WTC11 (cell line): Measurements from ENCODE around the gene WWOX. TPM values are rescaled to one million over a fixed set of nuclear protein-coding genes. Genes with fewer than 3 reads are reported as not detected.

Source experiments
- ATAC-seq: fragments of 200-7000 bp; cut with Tn5 transposase; 2 replicates; pipeline ENCODE4 v1.10.0; 2021; ENCODE audit warnings: mild to moderate bottlenecking, moderate library complexity
- CTCF ChIA-PET: fragments of 300-600 bp; sonication (Branson Sonifier 250); formaldehyde crosslinking; loops from one replicate; lab custom pipeline; 2021; ENCODE audit warnings: antibody characterized with exemption; lab: Charles Lee
- POLR2A ChIA-PET: fragments of 350-600 bp; sonication (Branson Sonifier 250); formaldehyde crosslinking; loops from one replicate; lab custom pipeline; 2021; ENCODE audit warnings: antibody characterized with exemption; lab: Charles Lee
- DNase-seq: peaks from one replicate; pipeline ENCODE4 v3.0.0; 2021; ENCODE audit warnings: low spot score
- H3K27ac Mint-ChIP-seq: 2 replicates; pipeline ENCODE4 v1.8.0; 2021; ENCODE audit warnings: mixed read lengths
- H3K27me3 Mint-ChIP-seq: 2 replicates; pipeline ENCODE4 v1.8.0; 2021; ENCODE audit warnings: low read depth, mild to moderate bottlenecking, moderate library complexity, mixed read lengths
- H3K36me3 Mint-ChIP-seq: 2 replicates; pipeline ENCODE4 v1.8.0; 2021; ENCODE audit warnings: mixed read lengths
- H3K4me1 Mint-ChIP-seq: 2 replicates; pipeline ENCODE4 v1.8.0; 2022; ENCODE audit warnings: mixed read lengths
- H3K4me3 Mint-ChIP-seq: 2 replicates; pipeline ENCODE4 v1.8.0; 2021; ENCODE audit warnings: mild to moderate bottlenecking, moderate library complexity, mixed read lengths
- H3K9me3 Mint-ChIP-seq: 2 replicates; pipeline ENCODE4 v1.8.0; 2021; ENCODE audit warnings: mixed read lengths
- ATF1 ChIP-seq: sonication (generic); formaldehyde crosslinking; IDR thresholded peaks from 2 replicates; pipeline ENCODE4 v1.8.1; 2023; ENCODE audit warnings: mild to moderate bottlenecking, moderate library complexity, missing genetic modification reagents
- CREB1 ChIP-seq: sonication (generic); formaldehyde crosslinking; IDR thresholded peaks from 2 replicates; pipeline ENCODE4 v1.8.0; 2023; ENCODE audit warnings: mild to moderate bottlenecking, missing genetic modification reagents
- E2F4 ChIP-seq: sonication (generic); formaldehyde crosslinking; IDR thresholded peaks from 2 replicates; pipeline ENCODE4 v1.8.1; 2022; ENCODE audit warnings: low read depth, mild to moderate bottlenecking, moderate library complexity, missing genetic modification reagents, borderline replicate concordance
- EMX1 ChIP-seq: fragments of 250-450 bp; sonication (Bioruptor Pico); IDR thresholded peaks from 2 replicates; pipeline ENCODE4 v1.8.0; 2021; ENCODE audit warnings: mild to moderate bottlenecking
- ETV6 ChIP-seq: sonication (generic); formaldehyde crosslinking; IDR thresholded peaks from 2 replicates; pipeline ENCODE4 v1.8.1; 2022; ENCODE audit warnings: mild to moderate bottlenecking, missing genetic modification reagents
- FOXJ3 ChIP-seq: sonication (generic); formaldehyde crosslinking; IDR thresholded peaks from 2 replicates; pipeline ENCODE4 v1.9.0; 2021; ENCODE audit warnings: missing genetic modification reagents, mild to moderate bottlenecking, borderline replicate concordance
- FOXK1 ChIP-seq: sonication (generic); formaldehyde crosslinking; IDR thresholded peaks from 2 replicates; pipeline ENCODE4 v1.8.0; 2022; ENCODE audit warnings: mild to moderate bottlenecking, moderate library complexity, missing genetic modification reagents
- HMGXB4 ChIP-seq: sonication (generic); formaldehyde crosslinking; IDR thresholded peaks from 2 replicates; pipeline ENCODE4 v1.8.1; 2023; ENCODE audit warnings: mild to moderate bottlenecking, moderate library complexity, missing genetic modification reagents
- JUN ChIP-seq: sonication (generic); formaldehyde crosslinking; IDR thresholded peaks from 2 replicates; pipeline ENCODE4 v1.8.0; 2023; ENCODE audit warnings: mild to moderate bottlenecking, missing genetic modification reagents
- MXD4 ChIP-seq: fragments of 250-450 bp; sonication (Bioruptor Pico); IDR thresholded peaks from 2 replicates; pipeline ENCODE4 v1.8.0; 2021; ENCODE audit warnings: mild to moderate bottlenecking, moderate library complexity, borderline replicate concordance
- MYBL2 ChIP-seq: sonication (generic); formaldehyde crosslinking; IDR thresholded peaks from 2 replicates; pipeline ENCODE4 v1.8.1; 2023; ENCODE audit warnings: mild to moderate bottlenecking, moderate library complexity, missing genetic modification reagents
- NFATC4 ChIP-seq: fragments of 250-450 bp; sonication (Bioruptor Pico); IDR thresholded peaks from 2 replicates; pipeline ENCODE4 v1.9.0; 2021; ENCODE audit warnings: mild to moderate bottlenecking
- NR3C1 ChIP-seq: sonication (generic); formaldehyde crosslinking; conservative IDR thresholded peaks from 2 replicates; pipeline ENCODE4 v1.8.1; 2023; ENCODE audit warnings: low read depth, mild to moderate bottlenecking, missing genetic modification reagents
- PREB ChIP-seq: sonication (generic); formaldehyde crosslinking; IDR thresholded peaks from 2 replicates; pipeline ENCODE4 v1.8.1; 2022; ENCODE audit warnings: mild to moderate bottlenecking, missing genetic modification reagents, moderate library complexity, borderline replicate concordance
- RORB ChIP-seq: fragments of 250-450 bp; sonication (Bioruptor Pico); IDR thresholded peaks from 2 replicates; pipeline ENCODE4 v1.9.0; 2021; ENCODE audit warnings: mild to moderate bottlenecking
- SOX15 ChIP-seq: fragments of 250-450 bp; sonication (Bioruptor Pico); IDR thresholded peaks from 2 replicates; pipeline ENCODE4 v1.9.0; 2021; ENCODE audit warnings: mild to moderate bottlenecking
- TP53 ChIP-seq: sonication (generic); formaldehyde crosslinking; IDR thresholded peaks from 2 replicates; pipeline ENCODE4 v1.8.1; 2023; ENCODE audit warnings: mild to moderate bottlenecking, missing genetic modification reagents
- ZNF138 ChIP-seq: sonication (generic); formaldehyde crosslinking; conservative IDR thresholded peaks from 2 replicates; pipeline ENCODE4 v1.8.1; 2022; ENCODE audit warnings: mild to moderate bottlenecking, moderate library complexity, missing genetic modification reagents
- ZNF416 ChIP-seq: fragments of 250-450 bp; sonication (Bioruptor Pico); IDR thresholded peaks from 2 replicates; pipeline ENCODE4 v1.9.0; 2021; ENCODE audit warnings: mild to moderate bottlenecking, inconsistent platforms
- ZNF423 ChIP-seq: fragments of 250-450 bp; sonication (Bioruptor Pico); IDR thresholded peaks from 2 replicates; pipeline ENCODE4 v2.1.2; 2022; ENCODE audit warnings: mild to moderate bottlenecking, moderate library complexity
- ZNF512 ChIP-seq: sonication (generic); formaldehyde crosslinking; IDR thresholded peaks from 2 replicates; pipeline ENCODE4 v1.8.1; 2022; ENCODE audit warnings: missing genetic modification reagents, borderline replicate concordance
- ZNF532 ChIP-seq: fragments of 250-450 bp; sonication (Bioruptor Pico); IDR thresholded peaks from 2 replicates; pipeline ENCODE4 v1.9.0; 2021; ENCODE audit warnings: mild to moderate bottlenecking, borderline replicate concordance
- total RNA-seq: library from RNA; stranded (reverse); gene quantifications from 3 replicates; pipeline ENCODE4 v1.2.3, GENCODE V29; 2021

WWOX gene
- total RNA-seq, 1 experiment from 2014 or later, result 15.7 TPM

- H3K4me1 Mint-ChIP-seq, result no peaks in the 10 kb centered on the region
- POLR2A ChIA-PET, result no interaction called here
- no peak overlapping the region for H3K4me3 Mint-ChIP-seq
- H3K27ac Mint-ChIP-seq, result no peak overlapping the region
- H3K36me3 Mint-ChIP-seq, result no peaks in the 10 kb centered on the region
- no peaks in the 10 kb centered on the region for H3K9me3 Mint-ChIP-seq
- CTCF ChIA-PET, result no interaction called here
- ATAC-seq (no peak), DNase-seq (no peak)
- H3K27me3 Mint-ChIP-seq, result no peaks in the 10 kb centered on the region
- TF ChIP-seq TP53 (no peak), ZNF512 (CRISPR knock-in tag) (no peak), FOXK1 (CRISPR knock-in tag) (no peak), HMGXB4 (CRISPR knock-in tag) (no peak), RORB (CRISPR knock-in tag) (no peak)
These were observed 751.8 kb downstream of the WWOX start for GRCh38 chr16:78851266-78851665.

- POLR2A ChIA-PET, result no interaction called here
- no peaks in the 10 kb centered on the region for H3K9me3 Mint-ChIP-seq
- no peak overlapping the region for H3K4me3 Mint-ChIP-seq
- H3K4me1 Mint-ChIP-seq, result no peaks in the 10 kb centered on the region
- DNase-seq (no peak), ATAC-seq (no peak)
- H3K36me3 Mint-ChIP-seq, result no peaks in the 10 kb centered on the region
- CTCF ChIA-PET, result no interaction called here
- no peak for TF ChIP-seq CREB1
- no peak for TF ChIP-seq FOXJ3 (CRISPR knock-in tag)
- no peak for TF ChIP-seq TP53
- no peak for TF ChIP-seq ZNF423 (CRISPR knock-in tag)
- TF ChIP-seq SOX15 (CRISPR knock-in tag), result no peak
- no peak for TF ChIP-seq EMX1 (CRISPR knock-in tag)
- no peak for TF ChIP-seq JUN (CRISPR knock-in tag)
- TF ChIP-seq NFATC4 (CRISPR knock-in tag), result no peak
- no peak for TF ChIP-seq MYBL2 (CRISPR knock-in tag)
- TF ChIP-seq ETV6 (CRISPR knock-in tag), result no peak
- TF ChIP-seq PREB (CRISPR knock-in tag), result no peak
- TF ChIP-seq ZNF532 (CRISPR knock-in tag), result no peak
- no peak for TF ChIP-seq ZNF138 (CRISPR knock-in tag)
- no peak for TF ChIP-seq ZNF416 (CRISPR knock-in tag)
- no peak for TF ChIP-seq MXD4 (CRISPR knock-in tag)
- no peak for TF ChIP-seq FOXK1 (CRISPR knock-in tag)
- TF ChIP-seq ZNF512 (CRISPR knock-in tag), result no peak
- TF ChIP-seq NR3C1 (CRISPR knock-in tag), result no peak
- no peak for TF ChIP-seq E2F4 (CRISPR knock-in tag)
- no peak for TF ChIP-seq ATF1 (CRISPR knock-in tag)
- H3K27ac Mint-ChIP-seq, result no peak overlapping the region
- no peaks in the 10 kb centered on the region for H3K27me3 Mint-ChIP-seq
These were observed 752.7 kb downstream of the WWOX start for GRCh38 chr16:78852081-78852635.
